Right lobe of liver (tissue), 4 donors: Measurements from ENCODE around the gene B3GLCT.

Experiments
- POLR2A ChIP-seq: fragments of 450-650 bp; IDR thresholded peaks from one replicate; pipeline ENCODE4 v1.6.1; 2017; ENCODE audit warnings: antibody characterized with exemption, mild to moderate bottlenecking
- TF ChIP-seq, protein P1 (sequence below), 4 donors: fragments of 200-600 bp in 3 of 4; fragments of 450-650 bp in 1 of 4; IDR thresholded peaks; one replicate each; pipeline versions ENCODE4 v1.5.1 to v1.8.0; 2016 to 2022; ENCODE audit warnings: antibody characterized with exemption in 4 of 4, mild to moderate bottlenecking in 2 of 4
- donor health status: DM: no; HTN: no; CAD: no.
- donor health status: DM: no; HTN: no; CAD: no.
- donor health status: DM: no; HTN: yes; CAD: no.

GRCh38 chr13:31225998-31226675 is 26.4 kb downstream of the B3GLCT start:
- TF ChIP-seq, protein P1, sequence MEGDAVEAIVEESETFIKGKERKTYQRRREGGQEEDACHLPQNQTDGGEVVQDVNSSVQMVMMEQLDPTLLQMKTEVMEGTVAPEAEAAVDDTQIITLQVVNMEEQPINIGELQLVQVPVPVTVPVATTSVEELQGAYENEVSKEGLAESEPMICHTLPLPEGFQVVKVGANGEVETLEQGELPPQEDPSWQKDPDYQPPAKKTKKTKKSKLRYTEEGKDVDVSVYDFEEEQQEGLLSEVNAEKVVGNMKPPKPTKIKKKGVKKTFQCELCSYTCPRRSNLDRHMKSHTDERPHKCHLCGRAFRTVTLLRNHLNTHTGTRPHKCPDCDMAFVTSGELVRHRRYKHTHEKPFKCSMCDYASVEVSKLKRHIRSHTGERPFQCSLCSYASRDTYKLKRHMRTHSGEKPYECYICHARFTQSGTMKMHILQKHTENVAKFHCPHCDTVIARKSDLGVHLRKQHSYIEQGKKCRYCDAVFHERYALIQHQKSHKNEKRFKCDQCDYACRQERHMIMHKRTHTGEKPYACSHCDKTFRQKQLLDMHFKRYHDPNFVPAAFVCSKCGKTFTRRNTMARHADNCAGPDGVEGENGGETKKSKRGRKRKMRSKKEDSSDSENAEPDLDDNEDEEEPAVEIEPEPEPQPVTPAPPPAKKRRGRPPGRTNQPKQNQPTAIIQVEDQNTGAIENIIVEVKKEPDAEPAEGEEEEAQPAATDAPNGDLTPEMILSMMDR (IDR thresholded peaks at IDR 0.05): no peak
- TF ChIP-seq POLR2A: no peak
